SK-N-SH (cell line): Measurements from ENCODE around the gene MBP.

Experiments
- ELF1 ChIP-seq: IDR thresholded peaks from 2 replicates; pipeline ENCODE4 v1.4.0; 2012
- POLR2AphosphoS5 ChIP-seq: IDR thresholded peaks from 2 replicates; pipeline ENCODE4 v1.6.1; 2012; ENCODE audit warnings: low read depth, low read length
- TF ChIP-seq, protein P1 (sequence below): fragments of 200-600 bp; sonication (generic); IDR thresholded peaks from 2 replicates; pipeline ENCODE4 v1.6.1; 2017; ENCODE audit warnings: antibody characterized with exemption, mild to moderate bottlenecking, moderate library complexity
- TF ChIP-seq, protein P2 (sequence below): IDR thresholded peaks from 2 replicates; pipeline ENCODE4 v1.4.0; 2012; ENCODE audit warnings: low read depth, borderline replicate concordance

DNA sequence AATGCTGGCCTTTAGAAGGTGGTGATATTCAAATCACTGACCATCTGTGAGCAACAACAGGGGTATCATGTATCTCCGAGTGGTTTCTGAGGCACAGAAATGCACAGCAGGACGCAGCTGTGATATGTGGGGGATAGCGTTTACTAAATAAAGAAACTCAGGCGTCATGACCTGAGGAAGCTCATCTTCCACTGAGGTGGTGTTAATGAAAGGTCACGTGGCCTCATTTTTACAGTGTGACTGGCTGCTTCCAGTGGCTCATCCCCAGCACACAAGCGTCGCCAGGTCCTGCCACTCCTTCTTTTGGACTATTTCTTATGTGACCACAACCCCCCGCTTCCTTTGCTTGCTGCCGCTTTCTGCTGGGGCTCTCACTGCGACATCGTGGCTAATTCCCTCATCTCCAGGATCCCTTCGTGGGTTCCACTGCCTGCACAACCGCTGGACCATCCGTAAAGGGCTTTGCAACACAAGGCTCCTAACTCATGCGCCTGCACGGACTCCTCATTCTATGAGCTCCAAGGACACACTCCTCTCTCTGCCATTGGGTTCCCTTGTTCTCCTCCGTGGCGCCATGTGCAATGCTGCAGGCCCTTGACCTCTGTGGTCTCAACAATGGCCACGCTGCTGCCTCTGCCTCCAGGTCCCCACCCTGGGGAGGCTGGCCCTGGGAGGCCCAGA lies 109.3 kb downstream of the MBP start:
- TF ChIP-seq, protein P1, sequence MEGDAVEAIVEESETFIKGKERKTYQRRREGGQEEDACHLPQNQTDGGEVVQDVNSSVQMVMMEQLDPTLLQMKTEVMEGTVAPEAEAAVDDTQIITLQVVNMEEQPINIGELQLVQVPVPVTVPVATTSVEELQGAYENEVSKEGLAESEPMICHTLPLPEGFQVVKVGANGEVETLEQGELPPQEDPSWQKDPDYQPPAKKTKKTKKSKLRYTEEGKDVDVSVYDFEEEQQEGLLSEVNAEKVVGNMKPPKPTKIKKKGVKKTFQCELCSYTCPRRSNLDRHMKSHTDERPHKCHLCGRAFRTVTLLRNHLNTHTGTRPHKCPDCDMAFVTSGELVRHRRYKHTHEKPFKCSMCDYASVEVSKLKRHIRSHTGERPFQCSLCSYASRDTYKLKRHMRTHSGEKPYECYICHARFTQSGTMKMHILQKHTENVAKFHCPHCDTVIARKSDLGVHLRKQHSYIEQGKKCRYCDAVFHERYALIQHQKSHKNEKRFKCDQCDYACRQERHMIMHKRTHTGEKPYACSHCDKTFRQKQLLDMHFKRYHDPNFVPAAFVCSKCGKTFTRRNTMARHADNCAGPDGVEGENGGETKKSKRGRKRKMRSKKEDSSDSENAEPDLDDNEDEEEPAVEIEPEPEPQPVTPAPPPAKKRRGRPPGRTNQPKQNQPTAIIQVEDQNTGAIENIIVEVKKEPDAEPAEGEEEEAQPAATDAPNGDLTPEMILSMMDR, result no peak
- TF ChIP-seq, protein P2, sequence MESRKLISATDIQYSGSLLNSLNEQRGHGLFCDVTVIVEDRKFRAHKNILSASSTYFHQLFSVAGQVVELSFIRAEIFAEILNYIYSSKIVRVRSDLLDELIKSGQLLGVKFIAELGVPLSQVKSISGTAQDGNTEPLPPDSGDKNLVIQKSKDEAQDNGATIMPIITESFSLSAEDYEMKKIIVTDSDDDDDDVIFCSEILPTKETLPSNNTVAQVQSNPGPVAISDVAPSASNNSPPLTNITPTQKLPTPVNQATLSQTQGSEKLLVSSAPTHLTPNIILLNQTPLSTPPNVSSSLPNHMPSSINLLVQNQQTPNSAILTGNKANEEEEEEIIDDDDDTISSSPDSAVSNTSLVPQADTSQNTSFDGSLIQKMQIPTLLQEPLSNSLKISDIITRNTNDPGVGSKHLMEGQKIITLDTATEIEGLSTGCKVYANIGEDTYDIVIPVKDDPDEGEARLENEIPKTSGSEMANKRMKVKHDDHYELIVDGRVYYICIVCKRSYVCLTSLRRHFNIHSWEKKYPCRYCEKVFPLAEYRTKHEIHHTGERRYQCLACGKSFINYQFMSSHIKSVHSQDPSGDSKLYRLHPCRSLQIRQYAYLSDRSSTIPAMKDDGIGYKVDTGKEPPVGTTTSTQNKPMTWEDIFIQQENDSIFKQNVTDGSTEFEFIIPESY, result no peak
- TF ChIP-seq ELF1, result no peak
- no peak for TF ChIP-seq POLR2AphosphoS5
